ENCODE measurements around the gene SRL. TPM values are rescaled to one million over a fixed set of nuclear protein-coding genes. Genes with fewer than 3 reads are reported as not detected.

Gene SRL
- total and polyA plus RNA-seq, 2 of the 8 experiments (the other 6 are each of a cell fraction or from before 2014, with no cell fraction given), result 0.05 TPM; not detected in 1

DNA sequence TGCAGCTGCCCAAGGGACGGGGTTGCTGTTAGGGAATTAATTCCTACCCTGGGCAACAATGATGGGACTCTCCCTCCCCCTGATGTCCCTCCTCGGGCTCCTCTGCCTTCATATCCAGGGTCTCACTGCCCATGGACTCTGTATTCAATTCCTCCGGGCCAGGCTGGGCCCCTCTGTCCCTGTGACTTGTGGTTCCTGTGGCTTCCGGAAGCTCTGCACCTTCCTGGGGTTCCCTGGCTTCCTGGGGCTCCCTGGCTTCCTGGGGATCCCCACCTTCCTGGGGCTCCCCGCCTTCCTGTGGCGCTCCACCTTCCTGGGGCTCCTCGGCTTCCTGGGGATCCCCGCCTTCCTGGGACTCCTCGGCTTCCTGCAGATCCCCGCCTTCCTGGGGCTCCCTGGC, 35.2 kb downstream of the SRL start:
- Histone ChIP-seq H3K79me1 (ENCODE audit: low read depth, low read length) (no peaks in the 10 kb centered on the region), H2AFZ (ENCODE audit: low read length) (no peak overlapping the region), H3K14ac (ENCODE audit: insufficient read length) (no peak overlapping the region), H3K79me2 (ENCODE audit: control insufficient read depth in 1 of 2, insufficient read depth in 2 of 2, low read length in 2 of 2) (no peaks in the 10 kb centered on the region), H3K4ac (replicated peaks; ENCODE audit: insufficient read length, low read depth, low read length) (no peak overlapping the region), H3K9ac (replicated peaks in 1 of 4; ENCODE audit: extremely low read depth in 1 of 4, low read depth in 3 of 4, low read length in 3 of 4) (no peak overlapping the region), H3K56ac (replicated peaks; ENCODE audit: insufficient read length, low read depth, low read length) (no peak overlapping the region), H3K23me2 (ENCODE audit: low read depth, low read length) (no peaks in the 10 kb centered on the region; the same call in 1 of the 2 replicates), H4K91ac (replicated peaks; ENCODE audit: insufficient read length, low read length) (no peak overlapping the region), H3K4me2 (ENCODE audit: insufficient read depth in 1 of 2, low read depth in 2 of 2, low read length in 2 of 2) (no peak overlapping the region), H2BK20ac (ENCODE audit: low read length) (no peak overlapping the region), H3K27me3 (replicated peaks in 1 of 4; ENCODE audit: control insufficient read depth in 3 of 4, extremely low read depth in 1 of 4, insufficient read depth in 3 of 4, low read length in 3 of 4) (no peaks in the 10 kb centered on the region; a peak in 1 of 7 replicates), H3K23ac (ENCODE audit: insufficient read length) (no peak overlapping the region), H4K20me1 (replicated peaks in 1 of 2; ENCODE audit: control insufficient read depth in 1 of 2, insufficient read depth in 2 of 2, low read length in 2 of 2) (no peaks in the 10 kb centered on the region), H4K5ac (ENCODE audit: insufficient read length, low read depth, low read length) (no peak overlapping the region), H3K4me1 (replicated peaks in 1 of 4; ENCODE audit: control insufficient read depth in 3 of 4, insufficient read depth in 4 of 4, low read length in 3 of 4) (0 out of 7 replicates have a peak, but pooled peaks cover 0 to 2% (median 0%) of the 10 kb centered on the region in 4 experiments), H3K18ac (ENCODE audit: extremely low read depth, low read length) (no peak overlapping the region), H3K36me3 (ENCODE audit: control insufficient read depth in 2 of 4, insufficient read depth in 4 of 4, low read length in 3 of 4) (no peaks in the 10 kb centered on the region), H2AK5ac (ENCODE audit: low read depth, low read length) (no peak overlapping the region), H4K8ac (ENCODE audit: extremely low read depth, insufficient read depth, low read length) (no peak overlapping the region), H2BK120ac (replicated peaks; ENCODE audit: low read depth, low read length) (no peak overlapping the region), H3K27ac (ENCODE audit: low read depth, low read length) (no peak overlapping the region), H3K9me3 (ENCODE audit: insufficient read depth in 2 of 2, low read depth in 1 of 2, low read length in 1 of 2) (no peaks in the 10 kb centered on the region), H2BK15ac (ENCODE audit: low read length) (no peak overlapping the region), H2BK5ac (ENCODE audit: low read depth, low read length) (no peak overlapping the region), H3K4me3 (ENCODE audit: extremely low read depth in 1 of 4, insufficient read depth in 2 of 4, low read depth in 3 of 4, low read length in 4 of 4) (no peak overlapping the region), H2BK12ac (ENCODE audit: low read depth, low read length) (no peak overlapping the region)
- no peak for TF ChIP-seq CBX8 (IDR thresholded peaks at IDR 0.05; ENCODE audit: borderline replicate concordance, low read depth, low read length)
- TF ChIP-seq YY1 (IDR thresholded peaks at IDR 0.05; ENCODE audit: low read depth, low read length), result no peak
- TF ChIP-seq CHD1 (IDR thresholded peaks at IDR 0.05; ENCODE audit: low read depth, low read length), result no peak
- no peak for TF ChIP-seq RNF2 (IDR thresholded peaks at IDR 0.05; ENCODE audit: borderline replicate concordance, low read depth, low read length, missing control alignments, poor library complexity, severe bottlenecking)
- TF ChIP-seq EGR1 (IDR thresholded peaks at IDR 0.05; ENCODE audit: borderline replicate concordance, low read depth, low read length), result no peak
- TF ChIP-seq SUZ12 (IDR thresholded peaks at IDR 0.05; ENCODE audit: low read length), result no peak
- no peak for TF ChIP-seq CBX5 (IDR thresholded peaks at IDR 0.05; ENCODE audit: low read depth, low read length)
- TF ChIP-seq EP300 (IDR thresholded peaks at IDR 0.05; ENCODE audit: borderline replicate concordance in 1 of 2, low read depth in 2 of 2, low read length in 2 of 2), result no peak
- TF ChIP-seq SIN3A (conservative IDR thresholded peaks at IDR 0.05 in 1 of 2, IDR thresholded peaks at IDR 0.05 in 1 of 2; ENCODE audit: low read depth in 1 of 2, low read length in 2 of 2), result no peak
- ChIA-PET CTCF (ENCODE audit: partially characterized antibody) (interaction anchor here (0.7 to 1.6 kb wide), 2 partner anchors 36 to 51 kb away, joined by 3 to 4 read pairs; no protein-coding TSS in a partner anchor), POLR2A (ENCODE audit: partially characterized antibody) (no interaction called here)
- 84% methylated on average over 10 of the region's 10 CpGs; no CpG with 5 or more reads in 1 of the 2 experiments for WGBS, 2 experiments (ENCODE audit: extremely low coverage in 1 of 2, insufficient coverage in 1 of 2, insufficient read length in 1 of 2, insufficient replicate concordance in 2 of 2, low coverage in 1 of 2, low lambda C conversion rate in 2 of 2, missing lambda C conversion rate in 1 of 2)
- no peak for DNase-seq (ENCODE audit: low read depth in 1 of 2, low spot score in 2 of 2)
- FAIRE-seq, result no peak

Data from H1 (cell line).